Lung (tissue), 12 donors: ENCODE measurements around the gene LINGO3. TPM values are rescaled to one million over a fixed set of nuclear protein-coding genes. Genes with fewer than 3 reads are reported as not detected.
A peak's percentile ranks its signal among the peaks of the same experiment; 100 is the strongest.

ENCODE experiments used
- ATAC-seq: fragments of 200-7000 bp; cut with Tn5 transposase; one replicate; pipeline ENCODE4 v1.9.1; 2020; ENCODE audit warnings: moderate number of reproducible peaks; ENCODE audit not compliant: insufficient read depth, low FRiP score
- DNase-seq, 3 donors: peaks; one replicate each; pipeline ENCODE4 v3.0.0-alpha.2; 2013 to 2017
- H3K27ac ChIP-seq, 2 donors: one replicate each; pipeline ENCODE4 v1.5.1; 2013; ENCODE audit warnings: mild to moderate bottlenecking in 2 of 2, moderate library complexity in 2 of 2, control low read depth in 1 of 2, inconsistent platforms in 1 of 2, low read depth in 1 of 2, low read length in 1 of 2
- H3K27me3 ChIP-seq, 3 donors: one replicate each; pipeline ENCODE4 v1.5.1; 2013; ENCODE audit warnings: low read length in 2 of 3; ENCODE audit not compliant: control insufficient read depth in 3 of 3, insufficient read depth in 3 of 3
- H3K36me3 ChIP-seq, 4 donors: one replicate each; pipeline ENCODE4 v1.5.1; 2013; ENCODE audit warnings: low read length in 4 of 4, mild to moderate bottlenecking in 1 of 4, moderate library complexity in 1 of 4; ENCODE audit not compliant: control insufficient read depth in 4 of 4, insufficient read depth in 4 of 4
- H3K4me1 ChIP-seq, 5 donors: one replicate each; pipeline ENCODE4 v1.5.1; 2013; ENCODE audit warnings: low read length in 5 of 5, mild to moderate bottlenecking in 2 of 5, moderate library complexity in 1 of 5; ENCODE audit not compliant: control insufficient read depth in 5 of 5, insufficient read depth in 5 of 5
- H3K4me3 ChIP-seq: one replicate; pipeline ENCODE4 v1.5.1; 2013; ENCODE audit warnings: mild to moderate bottlenecking, control low read depth, moderate library complexity
- H3K9ac ChIP-seq, 2 donors: one replicate each; pipeline ENCODE4 v1.5.1; 2013; ENCODE audit warnings: low read length in 2 of 2, control low read depth in 1 of 2; ENCODE audit not compliant: insufficient read depth in 1 of 2
- H3K9me3 ChIP-seq, 4 donors: one replicate each; pipeline ENCODE4 v1.5.1; 2013; ENCODE audit warnings: low read length in 3 of 4, mild to moderate bottlenecking in 1 of 4, moderate library complexity in 1 of 4; ENCODE audit not compliant: control insufficient read depth in 4 of 4, insufficient read depth in 3 of 4
- CTCF ChIP-seq: IDR thresholded peaks from 2 replicates; pipeline ENCODE4 v1.5.1; 2012; ENCODE audit warnings: mild to moderate bottlenecking; ENCODE audit errors: control extremely low read depth, extremely low read depth
- WGBS, 2 donors: extraction: QIAGEN DNeasy Blood & Tissue Kit; methylation state at CpG; one replicate each; pipeline ENCODE4 v1.1.7; 2013; 5-methylcytosine and 5-hydroxymethylcytosine counted together
- polyA plus RNA-seq, 2 donors: library from polyadenylated mRNA; stranded (reverse); fragments of 200-250 nt; gene quantifications; one replicate each; pipeline ENCODE4 v1.2.1, GENCODE V29; 2013
- total RNA-seq, 2 donors: library from RNA; depleted of rRNA in 1 of 2; stranded (reverse); fragments of >200 nt in 1 of 2; gene quantifications; one replicate each; pipeline ENCODE4 v1.2.1, GENCODE V29; 2014 to 2021
- donor health status: control.
- donor health status: control.
- donor health status: Bipolar disorder and iron deficiency.
- donor health status: healthy.
- donor health status: DM: yes; HTN: yes; CAD: no.

Gene LINGO3
- total and polyA plus RNA-seq, 4 donors, result 0.10 to 1.0 (median 0.21) TPM; not detected in 1

GRCh38 chr19:2343289-2343982, 35.5 kb upstream of the LINGO3 start:
- Histone ChIP-seq H3K36me3 (peaks cover 0 to 39% (median 7%) of the 10 kb centered on the region in 4 donors), H3K4me3 (no peak overlapping the region), H3K27ac (no peak overlapping the region), H3K9ac (no peak overlapping the region), H3K4me1 (peaks cover 0 to 16% (median 0%) of the 10 kb centered on the region in 5 donors), H3K27me3 (no peaks in the 10 kb centered on the region), H3K9me3 (no peaks in the 10 kb centered on the region)
- no peak for TF ChIP-seq CTCF
- no peak for DNase-seq
- 93 to 98% methylated on average over 31 of the region's 31 CpGs for WGBS, 2 donors
- no peak for ATAC-seq

GRCh38 chr19:2342656-2343288, 34.8 kb upstream of the LINGO3 start:
- Histone ChIP-seq H3K4me3 (no peak overlapping the region), H3K9ac (no peak overlapping the region), H3K9me3 (no peaks in the 10 kb centered on the region), H3K27ac (no peak overlapping the region), H3K27me3 (no peaks in the 10 kb centered on the region), H3K4me1 (peaks cover 0 to 16% (median 0%) of the 10 kb centered on the region in 5 donors), H3K36me3 (peaks cover 0 to 40% (median 7%) of the 10 kb centered on the region in 4 donors)
- ATAC-seq, result no peak
- 93 to 96% methylated on average over 29 of the region's 29 CpGs for WGBS, 2 donors
- no peak for DNase-seq
- TF ChIP-seq CTCF, result no peak

GRCh38 chr19:2341982-2342381, 34.0 kb upstream of the LINGO3 start:
- TF ChIP-seq CTCF, result no peak
- Histone ChIP-seq H3K27ac (no peak overlapping the region), H3K4me3 (no peak overlapping the region), H3K9ac (no peak overlapping the region), H3K9me3 (no peaks in the 10 kb centered on the region), H3K4me1 (peaks cover 0 to 17% (median 0%) of the 10 kb centered on the region in 5 donors), H3K27me3 (no peaks in the 10 kb centered on the region), H3K36me3 (peaks cover 0 to 41% (median 9%) of the 10 kb centered on the region in 4 donors)
- ATAC-seq, result no peak
- 83 to 85% methylated on average over 15 of the region's 15 CpGs for WGBS, 2 donors
- peak; percentile 51 to 81 (median 80) for DNase-seq
